Activated T-cell treated with anti-CD3 and anti-CD28 coated beads, Interleukin-2, amount 50 U/mL, for 1 hour (primary cell): ENCODE data around the gene TM9SF1.

ENCODE experiments used
- DNase-seq: peaks from one replicate; pipeline ENCODE4 v3.0.0-alpha.2; 2020

Gene TM9SF1

GRCh38 chr14:24196071-24197055, 1.1 kb upstream of the TM9SF1 start:
- DNase-seq: no peak

- DNase-seq: no peak
Observed at GRCh38 chr14:24194873-24195185, 412 bp downstream of the TM9SF1 start.

- no peak for DNase-seq
Observed at GRCh38 chr14:24194186-24194872, 912 bp downstream of the TM9SF1 start.

GRCh38 chr14:24192933-24193332, 2.3 kb downstream of the TM9SF1 start:
- no peak for DNase-seq

GRCh38 chr14:24190416-24190815, 4.8 kb downstream of the TM9SF1 start:
- no peak for DNase-seq

DNA sequence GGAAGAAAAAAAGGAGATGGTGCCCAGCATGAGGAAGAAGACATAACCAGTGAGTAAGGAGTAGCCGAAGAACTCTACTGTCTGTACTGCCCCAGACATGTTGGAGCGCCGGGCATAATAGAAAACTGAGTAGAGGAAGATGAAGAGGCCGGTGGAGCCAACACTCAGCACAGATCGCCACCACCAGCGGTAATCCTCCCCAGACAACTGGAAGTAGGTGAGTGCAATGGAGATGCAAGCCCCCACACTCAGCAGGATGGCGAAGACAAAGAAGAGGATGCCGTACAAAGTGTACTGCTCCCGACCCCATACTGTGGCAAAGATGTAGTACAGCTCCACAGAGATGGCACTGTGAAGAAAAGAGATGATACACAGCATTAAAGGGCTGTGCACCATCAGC, 5.8 kb downstream of the TM9SF1 start:
- DNase-seq: no peak

GRCh38 chr14:24189059-24189375, 6.2 kb downstream of the TM9SF1 start:
- DNase-seq: no peak

DNA sequence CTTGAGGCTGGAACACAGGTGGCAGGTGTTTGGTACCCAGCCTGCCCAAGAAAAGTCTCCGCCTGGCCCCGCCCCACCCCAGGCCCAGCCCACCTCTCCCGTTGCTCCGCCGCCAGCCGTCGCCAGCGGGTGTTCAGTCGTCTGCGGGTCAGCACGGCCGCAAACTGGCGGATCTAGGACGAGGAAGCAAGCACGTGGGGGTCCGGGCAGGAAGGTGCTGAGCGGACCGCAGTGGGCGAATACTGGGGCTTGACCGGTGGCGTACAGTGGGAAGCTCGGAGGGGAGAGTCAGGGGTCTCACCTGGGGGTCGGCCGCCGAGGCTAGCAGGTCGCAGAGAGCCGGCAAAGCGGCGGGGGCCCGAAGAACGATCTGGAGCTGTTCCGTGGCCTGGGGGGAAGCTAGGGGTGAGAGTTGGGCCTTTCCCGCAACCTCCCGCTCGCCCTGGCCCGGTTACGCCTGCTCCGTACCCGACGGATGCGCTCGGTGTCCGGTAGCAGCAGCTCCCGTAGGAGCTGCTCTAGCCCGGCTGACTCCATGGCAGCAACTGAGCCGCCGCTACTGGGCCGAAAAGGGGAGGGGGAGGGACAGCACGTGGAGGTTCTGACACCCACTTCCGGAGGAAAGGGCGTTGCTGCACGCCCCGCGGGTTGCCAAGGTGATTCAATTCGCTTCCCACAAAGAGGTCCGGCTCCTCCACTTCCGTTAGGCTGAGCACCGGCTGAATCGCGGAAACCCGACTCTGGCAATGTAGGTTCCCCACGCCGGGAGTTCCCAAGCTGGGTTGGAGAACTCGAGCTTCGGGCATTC, 6.8 kb downstream of the TM9SF1 start, which contains the start of gene IPO4:
IPO4 (minus strand) TSS at position 566 of the 808 bp plus-strand sequence; CDS start at position 537, 29 bp downstream.
- peak; percentile 89 for DNase-seq

DNA sequence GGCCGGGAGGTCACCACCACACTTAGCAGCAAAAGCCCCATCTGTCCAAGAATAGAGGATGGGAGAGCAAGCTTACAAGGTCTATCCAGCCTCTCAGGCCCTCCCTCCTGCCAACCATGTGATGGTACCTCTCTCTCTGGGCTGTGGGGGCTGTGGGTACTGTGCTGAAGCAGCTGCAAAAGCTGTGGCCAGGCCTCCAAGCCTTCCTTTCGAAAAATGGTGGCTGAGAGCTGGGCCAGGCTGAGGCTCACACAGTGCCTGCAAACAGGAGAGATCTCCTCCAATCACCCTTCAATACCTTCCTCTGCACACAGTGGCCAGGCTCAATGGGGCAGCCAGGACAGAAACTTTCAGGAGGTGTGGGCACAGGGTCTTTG, 7.7 kb downstream of the TM9SF1 start:
- no peak for DNase-seq

- no peak for DNase-seq
Observed at GRCh38 chr14:24186831-24187538, 8.3 kb downstream of the TM9SF1 start.

DNA sequence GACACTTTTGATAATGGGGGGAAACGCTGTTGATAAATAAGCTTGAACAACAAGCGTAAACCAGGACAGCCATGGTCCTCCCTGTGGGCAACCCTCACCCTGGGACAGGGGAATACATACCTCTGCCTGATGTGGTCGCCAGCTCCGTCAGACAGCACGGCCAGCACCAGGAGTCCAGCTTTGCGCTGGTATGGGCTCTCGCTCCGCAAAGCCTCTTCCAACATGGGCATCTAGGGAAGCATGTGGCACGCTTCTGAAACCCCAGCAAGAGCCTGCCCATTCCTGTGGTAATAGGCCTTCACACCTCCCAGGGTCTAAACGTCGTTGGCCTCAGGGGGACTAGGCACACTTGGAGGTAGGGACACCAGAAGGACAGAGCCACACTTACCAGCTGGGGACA, 9.5 kb downstream of the TM9SF1 start:
- DNase-seq: no peak

- DNase-seq: no peak
Observed at GRCh38 chr14:24185026-24185425, 10.2 kb downstream of the TM9SF1 start.

GRCh38 chr14:24184104-24184970, 10.9 kb downstream of the TM9SF1 start:
- DNase-seq: no peak

GRCh38 chr14:24183014-24183481, 12.2 kb downstream of the TM9SF1 start:
- no peak for DNase-seq

GRCh38 chr14:24182110-24182882, 12.9 kb downstream of the TM9SF1 start:
- no peak for DNase-seq

GRCh38 chr14:24181371-24182077, 13.7 kb downstream of the TM9SF1 start:
- no peak for DNase-seq

GRCh38 chr14:24179961-24180796, 15.1 kb downstream of the TM9SF1 start:
- no peak for DNase-seq

DNA sequence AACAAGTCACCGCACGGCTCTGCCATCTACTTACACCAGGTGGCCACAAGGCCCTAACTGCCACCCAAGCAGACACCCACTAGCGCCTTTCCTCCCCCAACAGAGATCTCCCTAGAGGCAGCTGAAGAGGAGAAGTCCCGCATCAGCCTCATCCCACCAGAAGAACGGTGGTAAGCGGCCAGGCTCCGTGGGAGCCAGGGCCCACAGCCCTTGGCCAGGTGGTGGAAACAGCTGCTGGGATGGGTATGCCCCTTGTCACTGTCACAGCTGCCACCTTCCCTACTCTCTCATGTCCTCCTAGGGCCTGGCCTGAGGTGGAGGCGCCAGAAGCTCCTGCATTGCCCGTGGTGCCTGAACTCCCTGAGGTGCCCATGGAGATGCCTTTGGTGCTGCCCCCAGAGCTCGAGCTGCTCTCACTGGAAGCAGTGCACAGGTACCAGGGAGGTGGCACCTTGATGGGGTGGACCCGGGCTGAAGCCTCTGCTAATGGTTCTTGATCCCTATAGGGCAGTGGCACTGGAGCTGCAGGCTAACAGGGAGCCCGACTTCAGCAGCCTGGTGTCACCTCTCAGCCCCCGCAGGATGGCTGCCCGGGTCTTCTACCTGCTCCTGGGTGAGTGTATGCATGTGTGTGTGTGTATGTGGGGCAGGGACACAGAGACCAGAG, 15.8 kb downstream of the TM9SF1 start:
- no peak for DNase-seq
